Activated naive CD4-positive, alpha-beta T cell treated with Interleukin-2 at 50 U/mL for 16 hours (primary cell): ENCODE results near the gene CD101.
A peak's percentile ranks its signal among the peaks of the same experiment; 100 is the strongest.

ENCODE experiments used
- DNase-seq: peaks from one replicate; pipeline ENCODE4 v3.0.0-alpha.2; 2020

Gene CD101

GRCh38 chr1:116987256-116987555 is 14.4 kb upstream of the CD101 start:
- DNase-seq = peak; percentile 77

GRCh38 chr1:116988248-116988647 is 13.3 kb upstream of the CD101 start:
- no peak for DNase-seq

GRCh38 chr1:116988908-116989307 is 12.7 kb upstream of the CD101 start:
- no peak for DNase-seq

GRCh38 chr1:116989835-116990234 is 11.7 kb upstream of the CD101 start:
- no peak for DNase-seq

- no peak for DNase-seq
Measured at GRCh38 chr1:116990612-116991151, 10.9 kb upstream of the CD101 start.

GRCh38 chr1:116991171-116991845 is 10.3 kb upstream of the CD101 start:
- no peak for DNase-seq

GRCh38 chr1:116991918-116992317 is 9.6 kb upstream of the CD101 start:
- no peak for DNase-seq

GRCh38 chr1:116993286-116993685 is 8.3 kb upstream of the CD101 start:
- no peak for DNase-seq

GRCh38 chr1:116994411-116994810 is 7.1 kb upstream of the CD101 start:
- DNase-seq = no peak

- DNase-seq = no peak
Measured at GRCh38 chr1:116997066-116997465, 4.5 kb upstream of the CD101 start.

- DNase-seq = no peak
Measured at GRCh38 chr1:116997636-116998035, 3.9 kb upstream of the CD101 start.

- DNase-seq = no peak
Measured at GRCh38 chr1:116999596-116999995, 2.0 kb upstream of the CD101 start.

- no peak for DNase-seq
Measured at GRCh38 chr1:117000142-117000541, 1.4 kb upstream of the CD101 start.

GRCh38 chr1:117003223-117003875 is 1.8 kb downstream of the CD101 start:
- DNase-seq = no peak

GRCh38 chr1:117007719-117008013 is 6.1 kb downstream of the CD101 start:
- DNase-seq = no peak

- DNase-seq = no peak
Measured at GRCh38 chr1:117008656-117009055, 7.1 kb downstream of the CD101 start.

GRCh38 chr1:117009132-117009531 is 7.6 kb downstream of the CD101 start:
- DNase-seq = no peak

GRCh38 chr1:117010310-117010969 is 8.9 kb downstream of the CD101 start:
- no peak for DNase-seq

GRCh38 chr1:117011334-117011733 is 9.8 kb downstream of the CD101 start:
- no peak for DNase-seq

- DNase-seq = no peak
Measured at GRCh38 chr1:117013309-117013858, 11.8 kb downstream of the CD101 start.

- peak; percentile 35 for DNase-seq
Measured at GRCh38 chr1:117014209-117014608, 12.6 kb downstream of the CD101 start.

- DNase-seq = no peak
Measured at GRCh38 chr1:117015724-117016123, 14.2 kb downstream of the CD101 start.

GRCh38 chr1:117017062-117017461 is 15.5 kb downstream of the CD101 start:
- no peak for DNase-seq

GRCh38 chr1:117017648-117018047 is 16.1 kb downstream of the CD101 start:
- DNase-seq = no peak
